SK-N-SH (cell line): ENCODE measurements around the gene SHROOM1. TPM values are rescaled to one million over a fixed set of nuclear protein-coding genes. Genes with fewer than 3 reads are reported as not detected.

Experiments
- CTCF ChIA-PET: fragments of 300-600, 350-600 bp; formaldehyde crosslinking; extraction: SDS; loops from one replicate; lab custom pipeline; 2021; lab: Yijun Ruan, JAX
- POLR2A ChIA-PET: fragments of 350-600 bp; sonication (Branson Sonifier 250); formaldehyde crosslinking; extraction: SDS; loops from one replicate; lab custom pipeline; 2020; ENCODE audit warnings: antibody characterized with exemption, inconsistent platforms; lab: Yijun Ruan, JAX
- DNase-seq: peaks from one replicate; pipeline ENCODE4 v3.0.0; 2012
- H2AFZ ChIP-seq: fragments of 200-600 bp; sonication (generic); 2 replicates; pipeline ENCODE4 v1.8.1; 2016; ENCODE audit warnings: antibody characterized with exemption, mild to moderate bottlenecking, low read depth
- H3F3A ChIP-seq: fragments of 200-600 bp; sonication (generic); replicated peaks from 2 replicates; pipeline ENCODE3; 2016; ENCODE audit warnings: antibody characterized with exemption, mild to moderate bottlenecking; ENCODE audit not compliant: insufficient read depth
- H3K27ac ChIP-seq, 2 experiments: fragments of 200-500 bp in 1 of 2; fragments of 200-600 bp in 1 of 2; sonication (Bioruptor generic) in 1 of 2; sonication (generic), shearing (Covaris generic) in 1 of 2; 2 replicates each; pipeline versions ENCODE4 v1.5.1 to v1.6.1; 2014 to 2016; ENCODE audit warnings: low read depth in 2 of 2, inconsistent platforms in 1 of 2, low read length in 1 of 2, mild to moderate bottlenecking in 1 of 2, mixed read lengths in 1 of 2
- H3K27me3 ChIP-seq: fragments of 200-600 bp; sonication (generic), shearing (Covaris generic); 2 replicates; pipeline ENCODE4 v1.6.1; 2016; ENCODE audit warnings: mixed run types; ENCODE audit not compliant: insufficient read depth
- H3K36me3 ChIP-seq, 2 experiments: fragments of 200-500 bp in 1 of 2; fragments of 200-600 bp in 1 of 2; sonication (Bioruptor generic) in 1 of 2; sonication (generic) in 1 of 2; replicated peaks in 1 of 2; 2 replicates each; pipeline versions ENCODE3 to v1.5.1; 2014 to 2016; ENCODE audit warnings: low read length in 1 of 2, mild to moderate bottlenecking in 1 of 2; ENCODE audit not compliant: insufficient read depth in 2 of 2, control insufficient read depth in 1 of 2
- H3K4me1 ChIP-seq, 2 experiments: fragments of 200-500 bp in 1 of 2; fragments of 200-600 bp in 1 of 2; sonication (Bioruptor generic) in 1 of 2; sonication (generic), shearing (Covaris generic) in 1 of 2; 2 replicates each; pipeline versions ENCODE4 v1.5.1 to v1.6.1; 2014 to 2016; ENCODE audit warnings: low read depth in 1 of 2, low read length in 1 of 2, mixed run types in 1 of 2; ENCODE audit not compliant: insufficient read depth in 2 of 2, control insufficient read depth in 1 of 2
- H3K4me2 ChIP-seq: fragments of 200-600 bp; sonication (generic), shearing (Covaris generic); 2 replicates; pipeline ENCODE4 v1.6.1; 2017; ENCODE audit warnings: mixed run types
- H3K4me3 ChIP-seq, 2 experiments: fragments of 200-500 bp in 1 of 2; fragments of 200-600 bp in 1 of 2; sonication (Bioruptor generic) in 1 of 2; sonication (generic), shearing (Covaris generic) in 1 of 2; 2 replicates each; pipeline versions ENCODE4 v1.5.1 to v1.8.1; 2014 to 2016; ENCODE audit warnings: low read depth in 2 of 2, inconsistent platforms in 1 of 2, low read length in 1 of 2, mild to moderate bottlenecking in 1 of 2, mixed read lengths in 1 of 2, moderate library complexity in 1 of 2
- H3K79me2 ChIP-seq: fragments of 200-600 bp; sonication (generic); 2 replicates; pipeline ENCODE4 v1.8.1; 2017; ENCODE audit warnings: mild to moderate bottlenecking; ENCODE audit not compliant: insufficient read depth
- H3K9ac ChIP-seq: fragments of 200-600 bp; sonication (generic); 2 replicates; pipeline ENCODE4 v1.6.1; 2017; ENCODE audit warnings: mixed run types
- H3K9me2 ChIP-seq: fragments of 200-600 bp; sonication (generic); 2 replicates; pipeline ENCODE4 v1.6.1; 2017; ENCODE audit warnings: mixed run types
- H3K9me3 ChIP-seq: fragments of 200-600 bp; sonication (generic); 2 replicates; pipeline ENCODE4 v1.6.1; 2017; ENCODE audit warnings: mixed run types, mild to moderate bottlenecking, moderate library complexity
- H4K20me1 ChIP-seq: fragments of 200-600 bp; sonication (generic); 2 replicates; pipeline ENCODE4 v1.6.1; 2017; ENCODE audit warnings: mild to moderate bottlenecking, mixed run types; ENCODE audit not compliant: insufficient read depth
- CTCF ChIP-seq: fragments of 200-600 bp; sonication (generic); IDR thresholded peaks from 2 replicates; pipeline ENCODE4 v1.6.1; 2017; ENCODE audit warnings: antibody characterized with exemption, mild to moderate bottlenecking, moderate library complexity
- GATA2 ChIP-seq: sonication (generic); formaldehyde crosslinking; IDR thresholded peaks from 2 replicates; pipeline ENCODE4 v1.5.0; 2020; ENCODE audit warnings: mild to moderate bottlenecking, missing genetic modification reagents
- JUND ChIP-seq: IDR thresholded peaks from 2 replicates; pipeline ENCODE4 v1.4.0; 2012
- NFIC ChIP-seq: IDR thresholded peaks from 2 replicates; pipeline ENCODE4 v1.4.0; 2012; ENCODE audit warnings: borderline replicate concordance
- POLR2AphosphoS5 ChIP-seq: IDR thresholded peaks from 2 replicates; pipeline ENCODE4 v1.6.1; 2012; ENCODE audit warnings: low read depth, low read length
- RXRA ChIP-seq: IDR thresholded peaks from 2 replicates; pipeline ENCODE4 v1.4.0; 2012; ENCODE audit warnings: low read depth, mild to moderate bottlenecking, borderline replicate concordance
- SMC3 ChIP-seq: IDR thresholded peaks from 2 replicates; pipeline ENCODE4 v1.6.1; 2012; ENCODE audit warnings: low read depth, low read length, improper control_type of control experiment
- WGBS: methylation state at CpG from one replicate; pipeline ENCODE4 v1.1.6; 2017; ENCODE audit warnings: low lambda C conversion rate; 5-methylcytosine and 5-hydroxymethylcytosine counted together
- polyA plus RNA-seq, 3 experiments: library from polyadenylated mRNA; depleted of rRNA; stranded (reverse); fragments of >200 nt; gene quantifications; 2 replicates each; pipeline ENCODE4 v1.2.3, GENCODE V29; 2012
- TF ChIP-seq, protein P1 (sequence below): IDR thresholded peaks from 2 replicates; pipeline ENCODE4 v1.4.0; 2012; ENCODE audit warnings: low read depth, borderline replicate concordance
- TF ChIP-seq, protein P2 (sequence below): IDR thresholded peaks from 2 replicates; pipeline ENCODE4; 2012
- TF ChIP-seq, protein P3 (sequence below): fragments of 150-350 bp; IDR thresholded peaks from 2 replicates; pipeline ENCODE4 v1.6.1; 2016; ENCODE audit warnings: mild to moderate bottlenecking, low read depth, low read length
- TF ChIP-seq, protein P4 (sequence below): IDR thresholded peaks from 2 replicates; pipeline ENCODE4 v1.6.1; 2012; ENCODE audit warnings: mild to moderate bottlenecking, low read depth, low read length, moderate library complexity
- TF ChIP-seq, protein P5 (sequence below): IDR thresholded peaks from 2 replicates; pipeline ENCODE4 v1.4.0; 2012; ENCODE audit warnings: low read depth

SHROOM1 gene
- 3.8 and 4.8 TPM in 2 replicates for polyA plus RNA-seq (2012; rRNA removed)
- polyA plus RNA-seq (2012; cell fraction: cytosol; rRNA removed): 1.5 and 2.9 TPM in 2 replicates
- polyA plus RNA-seq (2012; cell fraction: nucleus; rRNA removed): 11.3 and 13.4 TPM in 2 replicates

DNA sequence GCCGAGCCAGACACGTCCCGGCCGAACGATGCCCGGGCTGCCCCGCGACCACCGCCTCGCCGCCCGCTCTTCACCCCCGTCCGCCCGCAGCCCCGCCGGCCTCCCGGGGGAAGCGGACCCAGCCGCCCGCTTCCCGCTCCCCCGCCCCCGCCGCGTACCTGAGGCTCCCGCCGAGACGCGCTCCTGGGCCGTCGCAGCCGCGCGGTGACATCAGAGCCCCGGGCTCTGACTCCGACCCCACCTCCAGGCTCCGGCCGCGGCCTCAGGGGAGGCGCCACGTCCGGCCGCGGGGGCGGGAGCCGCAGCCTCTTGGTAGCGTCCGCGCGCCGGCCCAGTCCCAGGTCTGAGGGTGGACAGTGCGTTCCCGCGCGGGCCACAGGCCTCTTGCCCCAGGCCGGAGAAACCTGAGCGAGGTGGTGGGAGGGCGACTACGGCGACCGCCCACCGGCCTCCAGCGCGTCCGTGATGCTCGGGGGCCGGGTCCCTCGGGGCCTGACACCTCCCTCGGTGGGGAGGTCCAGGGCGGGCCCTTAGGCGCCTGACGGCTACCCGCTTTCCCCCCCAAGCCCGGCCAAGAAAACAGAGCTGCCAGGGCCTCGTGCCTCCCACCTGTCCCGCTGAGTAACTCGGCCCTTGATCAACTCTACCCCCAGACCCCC lies at the start of gene SHROOM1:
Gene SHROOM1 (minus strand): TSS at position 212 of the 659 bp plus-strand sequence. CDS start 4,507 bp downstream, outside the sequence.
- WGBS: 15% methylated on average over 21 of the region's 78 CpGs
- Histone ChIP-seq H3K4me2 (peak within 1 kb of the TSS; percentile 78), H3K9me2 (no peaks in the 10 kb centered on the region), H3K36me3 (no peaks in the 10 kb centered on the region), H3K4me3 (peak within 1 kb of the TSS; percentile 65 to 71), H2AFZ (peak within 1 kb of the TSS; percentile 86), H3K4me1 (peaks cover 0 to 5% of the 10 kb centered on the region in 2 experiments; a peak in 1 of 4 replicates), H3K27ac (no peak within 1 kb of the TSS), H3F3A (no peaks in the 10 kb centered on the region)
- POLR2A ChIA-PET: interaction anchor here (2.3 kb wide), 1 partner anchor 36 kb away, joined by 9 read pairs; the partner anchor contains the start of genes GDF9 and UQCRQ
- peak; percentile 83 for DNase-seq
- TF ChIP-seq CTCF (no peak), RXRA (no peak), SMC3 (no peak), GATA2 (CRISPR knock-in tag) (no peak), NFIC (no peak), JUND (no peak), POLR2AphosphoS5 (no peak)
- TF ChIP-seq, protein P1, sequence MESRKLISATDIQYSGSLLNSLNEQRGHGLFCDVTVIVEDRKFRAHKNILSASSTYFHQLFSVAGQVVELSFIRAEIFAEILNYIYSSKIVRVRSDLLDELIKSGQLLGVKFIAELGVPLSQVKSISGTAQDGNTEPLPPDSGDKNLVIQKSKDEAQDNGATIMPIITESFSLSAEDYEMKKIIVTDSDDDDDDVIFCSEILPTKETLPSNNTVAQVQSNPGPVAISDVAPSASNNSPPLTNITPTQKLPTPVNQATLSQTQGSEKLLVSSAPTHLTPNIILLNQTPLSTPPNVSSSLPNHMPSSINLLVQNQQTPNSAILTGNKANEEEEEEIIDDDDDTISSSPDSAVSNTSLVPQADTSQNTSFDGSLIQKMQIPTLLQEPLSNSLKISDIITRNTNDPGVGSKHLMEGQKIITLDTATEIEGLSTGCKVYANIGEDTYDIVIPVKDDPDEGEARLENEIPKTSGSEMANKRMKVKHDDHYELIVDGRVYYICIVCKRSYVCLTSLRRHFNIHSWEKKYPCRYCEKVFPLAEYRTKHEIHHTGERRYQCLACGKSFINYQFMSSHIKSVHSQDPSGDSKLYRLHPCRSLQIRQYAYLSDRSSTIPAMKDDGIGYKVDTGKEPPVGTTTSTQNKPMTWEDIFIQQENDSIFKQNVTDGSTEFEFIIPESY: no peak
- TF ChIP-seq, protein P2, sequence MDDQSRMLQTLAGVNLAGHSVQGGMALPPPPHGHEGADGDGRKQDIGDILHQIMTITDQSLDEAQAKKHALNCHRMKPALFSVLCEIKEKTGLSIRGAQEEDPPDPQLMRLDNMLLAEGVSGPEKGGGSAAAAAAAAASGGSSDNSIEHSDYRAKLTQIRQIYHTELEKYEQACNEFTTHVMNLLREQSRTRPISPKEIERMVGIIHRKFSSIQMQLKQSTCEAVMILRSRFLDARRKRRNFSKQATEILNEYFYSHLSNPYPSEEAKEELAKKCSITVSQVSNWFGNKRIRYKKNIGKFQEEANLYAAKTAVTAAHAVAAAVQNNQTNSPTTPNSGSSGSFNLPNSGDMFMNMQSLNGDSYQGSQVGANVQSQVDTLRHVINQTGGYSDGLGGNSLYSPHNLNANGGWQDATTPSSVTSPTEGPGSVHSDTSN: no peak
- TF ChIP-seq, protein P3, sequence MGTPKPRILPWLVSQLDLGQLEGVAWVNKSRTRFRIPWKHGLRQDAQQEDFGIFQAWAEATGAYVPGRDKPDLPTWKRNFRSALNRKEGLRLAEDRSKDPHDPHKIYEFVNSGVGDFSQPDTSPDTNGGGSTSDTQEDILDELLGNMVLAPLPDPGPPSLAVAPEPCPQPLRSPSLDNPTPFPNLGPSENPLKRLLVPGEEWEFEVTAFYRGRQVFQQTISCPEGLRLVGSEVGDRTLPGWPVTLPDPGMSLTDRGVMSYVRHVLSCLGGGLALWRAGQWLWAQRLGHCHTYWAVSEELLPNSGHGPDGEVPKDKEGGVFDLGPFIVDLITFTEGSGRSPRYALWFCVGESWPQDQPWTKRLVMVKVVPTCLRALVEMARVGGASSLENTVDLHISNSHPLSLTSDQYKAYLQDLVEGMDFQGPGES: no peak
- TF ChIP-seq, protein P4, sequence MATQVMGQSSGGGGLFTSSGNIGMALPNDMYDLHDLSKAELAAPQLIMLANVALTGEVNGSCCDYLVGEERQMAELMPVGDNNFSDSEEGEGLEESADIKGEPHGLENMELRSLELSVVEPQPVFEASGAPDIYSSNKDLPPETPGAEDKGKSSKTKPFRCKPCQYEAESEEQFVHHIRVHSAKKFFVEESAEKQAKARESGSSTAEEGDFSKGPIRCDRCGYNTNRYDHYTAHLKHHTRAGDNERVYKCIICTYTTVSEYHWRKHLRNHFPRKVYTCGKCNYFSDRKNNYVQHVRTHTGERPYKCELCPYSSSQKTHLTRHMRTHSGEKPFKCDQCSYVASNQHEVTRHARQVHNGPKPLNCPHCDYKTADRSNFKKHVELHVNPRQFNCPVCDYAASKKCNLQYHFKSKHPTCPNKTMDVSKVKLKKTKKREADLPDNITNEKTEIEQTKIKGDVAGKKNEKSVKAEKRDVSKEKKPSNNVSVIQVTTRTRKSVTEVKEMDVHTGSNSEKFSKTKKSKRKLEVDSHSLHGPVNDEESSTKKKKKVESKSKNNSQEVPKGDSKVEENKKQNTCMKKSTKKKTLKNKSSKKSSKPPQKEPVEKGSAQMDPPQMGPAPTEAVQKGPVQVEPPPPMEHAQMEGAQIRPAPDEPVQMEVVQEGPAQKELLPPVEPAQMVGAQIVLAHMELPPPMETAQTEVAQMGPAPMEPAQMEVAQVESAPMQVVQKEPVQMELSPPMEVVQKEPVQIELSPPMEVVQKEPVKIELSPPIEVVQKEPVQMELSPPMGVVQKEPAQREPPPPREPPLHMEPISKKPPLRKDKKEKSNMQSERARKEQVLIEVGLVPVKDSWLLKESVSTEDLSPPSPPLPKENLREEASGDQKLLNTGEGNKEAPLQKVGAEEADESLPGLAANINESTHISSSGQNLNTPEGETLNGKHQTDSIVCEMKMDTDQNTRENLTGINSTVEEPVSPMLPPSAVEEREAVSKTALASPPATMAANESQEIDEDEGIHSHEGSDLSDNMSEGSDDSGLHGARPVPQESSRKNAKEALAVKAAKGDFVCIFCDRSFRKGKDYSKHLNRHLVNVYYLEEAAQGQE: no peak
- TF ChIP-seq, protein P5, sequence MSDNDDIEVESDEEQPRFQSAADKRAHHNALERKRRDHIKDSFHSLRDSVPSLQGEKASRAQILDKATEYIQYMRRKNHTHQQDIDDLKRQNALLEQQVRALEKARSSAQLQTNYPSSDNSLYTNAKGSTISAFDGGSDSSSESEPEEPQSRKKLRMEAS: no peak
- TF ChIP-seq, all 33 proteins: peak for 0
- no peaks in the 10 kb centered on the region for H4K20me1 ChIP-seq
- H3K79me2 ChIP-seq: no peaks in the 10 kb centered on the region
- no peaks in the 10 kb centered on the region for H3K27me3 ChIP-seq
- CTCF ChIA-PET: interaction anchor here (0.6 to 8.7 kb wide), 25 partner anchors 8 to 456 kb away, joined by 3 to 105 read pairs (median 6); partner anchors contain the start of genes CCNI2, GDF9, SOWAHA and UQCRQ
- no peaks in the 10 kb centered on the region for H3K9me3 ChIP-seq
- H3K9ac ChIP-seq: peak within 1 kb of the TSS; percentile 74
